Measurements from ENCODE around the gene TRAPPC1.

- TF ChIP-seq RAD21 (IDR thresholded peaks at IDR 0.05) (no peak), CTCF (IDR thresholded peaks at IDR 0.05; ENCODE audit: low read depth, low read length, missing input control) (no peak), MAX (IDR thresholded peaks at IDR 0.05) (no peak), TAF1 (conservative IDR thresholded peaks at IDR 0.05) (no peak), REST (IDR thresholded peaks at IDR 0.05) (no peak), SP1 (IDR thresholded peaks at IDR 0.05) (no peak), ATF3 (IDR thresholded peaks at IDR 0.05) (no peak), ZBTB33 (IDR thresholded peaks at IDR 0.05) (no peak), YY1 (IDR thresholded peaks at IDR 0.05) (no peak), GABPA (IDR thresholded peaks at IDR 0.05 in 1 of 2, conservative IDR thresholded peaks at IDR 0.05 in 1 of 2) (no peak)
Observed at GRCh38 chr17:7893187-7893880, 38.4 kb downstream of the TRAPPC1 start.
